Head of caudate nucleus (tissue), 42 donors: ENCODE results near the gene CCT5.
"Not testable (repeated sequence)": the region's sequence is repeated elsewhere in the genome, so short reads cannot be mapped to it uniquely, and the experiment has no call there.

Source experiments
- DNase-seq, 42 donors: peaks; one replicate each; pipeline versions ENCODE4 v3.0.0 to v3.0.0-alpha.2; 2020 to 2021; ENCODE audit warnings: mixed read lengths in 7 of 42
- intact Hi-C: fragments of 100-400 bp; cut with DNase I; formaldehyde crosslinking; loops from one replicate; pipeline ENCODE4 v1.15.0; 2022

CCT5 gene

GRCh38 chr5:10291692-10292339 lies 41.7 kb downstream of the CCT5 start:
- no peak for DNase-seq
- intact Hi-C loops, result no loop called here

- no peak for DNase-seq
- intact Hi-C loops, result no loop called here
Observed at GRCh38 chr5:10293907-10294662, 44.0 kb downstream of the CCT5 start.

- intact Hi-C loops, result no loop called here
- DNase-seq, result no peak
Observed at GRCh38 chr5:10295619-10296326, 45.7 kb downstream of the CCT5 start.

GRCh38 chr5:10297646-10298204 lies 47.6 kb downstream of the CCT5 start:
- DNase-seq, result no peak
- intact Hi-C loops, result no loop called here

- DNase-seq, result no peak
- intact Hi-C loops, result no loop called here
Observed at GRCh38 chr5:10300246-10300645, 50.2 kb downstream of the CCT5 start.

GRCh38 chr5:10301266-10301665 lies 51.2 kb downstream of the CCT5 start:
- DNase-seq, result no peak
- intact Hi-C loops, result no loop called here

- DNase-seq, result peak in 31 of 42 donors; percentile 20 to 68 (median 45)
- intact Hi-C loops, result no loop called here
Observed at GRCh38 chr5:10301842-10302610, 51.9 kb downstream of the CCT5 start.

GRCh38 chr5:10303201-10303600 lies 53.1 kb downstream of the CCT5 start:
- DNase-seq, result no peak
- intact Hi-C loops, result no loop called here

- intact Hi-C loops, result no loop called here
- DNase-seq, result no peak
Observed at GRCh38 chr5:10303699-10304170, 53.7 kb downstream of the CCT5 start.

GRCh38 chr5:10304932-10305331 lies 54.9 kb downstream of the CCT5 start:
- intact Hi-C loops, result no loop called here
- no peak for DNase-seq

GRCh38 chr5:10306114-10306513 lies 56.0 kb downstream of the CCT5 start:
- intact Hi-C loops, result no loop called here

GRCh38 chr5:10306806-10307205 lies 56.7 kb downstream of the CCT5 start:
- intact Hi-C loops, result no loop called here
- DNase-seq, result peak in 1 of 42 donors; percentile 8

More at GRCh38 chr5:10306114-10306513, 56.0 kb downstream of the CCT5 start:
- no peak for DNase-seq

- peak; percentile 18 to 83 (median 66) for DNase-seq
Observed at GRCh38 chr5:10307206-10308148, 57.4 kb downstream of the CCT5 start, which contains the start of gene CMBL. CMBL (minus strand) TSS chr5:10307902; CDS start chr5:10290762, 17,140 bp downstream.

GRCh38 chr5:10308844-10309243 lies 58.8 kb downstream of the CCT5 start:
- no peak for DNase-seq
- intact Hi-C loops, result no loop called here

More at GRCh38 chr5:10307206-10308148, 57.4 kb downstream of the CCT5 start, which contains the start of gene CMBL:
- intact Hi-C loops, result no loop called here

- intact Hi-C loops, result no loop called here
- peak in 10 of 42 donors; percentile 20 to 53 (median 35) for DNase-seq
Observed at GRCh38 chr5:10310066-10310779, 60.1 kb downstream of the CCT5 start.

GRCh38 chr5:10310835-10311570 lies 60.9 kb downstream of the CCT5 start:
- DNase-seq, intact Hi-C loops: not testable (repeated sequence)
